Jurkat, Clone E6-1 (cell line): ENCODE results near the gene HBE1.

Source experiments
- DNase-seq: peaks from one replicate; pipeline ENCODE4 v3.0.0-alpha.2; 2011; ENCODE audit warnings: low read depth, low spot score
- H3K4me3 ChIP-seq: 2 replicates; pipeline ENCODE4 v1.5.1; 2011; ENCODE audit warnings: mild to moderate bottlenecking, low read length, control low read depth, moderate library complexity

HBE1 gene

GRCh38 chr11:5286901-5287300, 17.2 kb upstream of the HBE1 start:
- no peak overlapping the region for H3K4me3 ChIP-seq
- no peak for DNase-seq

GRCh38 chr11:5286351-5286750, 16.6 kb upstream of the HBE1 start:
- no peak for DNase-seq
- H3K4me3 ChIP-seq, result no peak overlapping the region

GRCh38 chr11:5285703-5286340, 16.1 kb upstream of the HBE1 start:
- no peak overlapping the region for H3K4me3 ChIP-seq
- no peak for DNase-seq

- H3K4me3 ChIP-seq, result no peak overlapping the region
- no peak for DNase-seq
Measured at GRCh38 chr11:5284637-5285036, 14.9 kb upstream of the HBE1 start.

GRCh38 chr11:5283882-5284281, 14.1 kb upstream of the HBE1 start:
- DNase-seq, result no peak
- no peak overlapping the region for H3K4me3 ChIP-seq

- H3K4me3 ChIP-seq, result no peak overlapping the region
- no peak for DNase-seq
Measured at GRCh38 chr11:5283086-5283485, 13.3 kb upstream of the HBE1 start.

- no peak for DNase-seq
- no peak overlapping the region for H3K4me3 ChIP-seq
Measured at GRCh38 chr11:5282628-5283027, 12.9 kb upstream of the HBE1 start.

GRCh38 chr11:5281596-5281995, 11.9 kb upstream of the HBE1 start:
- no peak overlapping the region for H3K4me3 ChIP-seq
- no peak for DNase-seq

- no peak overlapping the region for H3K4me3 ChIP-seq
- DNase-seq, result no peak
Measured at GRCh38 chr11:5280582-5281102, 10.9 kb upstream of the HBE1 start.

GRCh38 chr11:5279471-5280090, 9.8 kb upstream of the HBE1 start:
- no peak for DNase-seq
- H3K4me3 ChIP-seq, result no peak overlapping the region

GRCh38 chr11:5277807-5278382, 8.2 kb upstream of the HBE1 start:
- DNase-seq, result no peak
- no peak overlapping the region for H3K4me3 ChIP-seq

GRCh38 chr11:5276697-5277096, 7.0 kb upstream of the HBE1 start:
- DNase-seq, result no peak
- no peak overlapping the region for H3K4me3 ChIP-seq

GRCh38 chr11:5275369-5276110, 5.8 kb upstream of the HBE1 start:
- no peak for DNase-seq
- no peak overlapping the region for H3K4me3 ChIP-seq

- no peak for DNase-seq
- H3K4me3 ChIP-seq, result no peak overlapping the region
Measured at GRCh38 chr11:5274395-5274794, 4.7 kb upstream of the HBE1 start.

- no peak for DNase-seq
- H3K4me3 ChIP-seq, result no peak overlapping the region
Measured at GRCh38 chr11:5272395-5273017, 2.8 kb upstream of the HBE1 start.

GRCh38 chr11:5267033-5267563, 2.6 kb downstream of the HBE1 start:
- H3K4me3 ChIP-seq, result no peak overlapping the region
- DNase-seq, result no peak

- H3K4me3 ChIP-seq, result no peak overlapping the region
- DNase-seq, result no peak
Measured at GRCh38 chr11:5266609-5267008, 3.1 kb downstream of the HBE1 start.

- no peak for DNase-seq
Measured at GRCh38 chr11:5265832-5266231, 3.9 kb downstream of the HBE1 start.

GRCh38 chr11:5258543-5259262, 11.0 kb downstream of the HBE1 start:
- DNase-seq, result no peak
- H3K4me3 ChIP-seq, result no peak overlapping the region

More at GRCh38 chr11:5265832-5266231, 3.9 kb downstream of the HBE1 start:
- no peak overlapping the region for H3K4me3 ChIP-seq
